ENCODE results near the gene SEZ6. TPM values are rescaled to one million over a fixed set of nuclear protein-coding genes. Genes with fewer than 3 reads are reported as not detected.

Gene SEZ6
- total RNA-seq, 1 experiment from 2014 or later, result not detected

- Mint-ChIP-seq H3K36me3 (ENCODE audit: insufficient read depth, unreplicated experiment) (no peaks in the 10 kb centered on the region), H3K27me3 (ENCODE audit: unreplicated experiment) (peaks cover 88% of the 10 kb centered on the region), H3K9me3 (ENCODE audit: low read depth, unreplicated experiment) (no peaks in the 10 kb centered on the region), H3K4me1 (ENCODE audit: low read depth, unreplicated experiment) (no peaks in the 10 kb centered on the region), H3K27ac (ENCODE audit: unreplicated experiment) (no peak overlapping the region), H3K4me3 (ENCODE audit: low read depth, unreplicated experiment) (no peak overlapping the region)
- CTCF ChIA-PET, result no interaction called here
- no peak for DNase-seq
- no TSS peak for BruUV-seq (replicated peaks)
- intact Hi-C loops (cut with micrococcal nuclease; ENCODE audit: unreplicated experiment), result no loop called here
- TF ChIP-seq CTCF (IDR thresholded peaks at IDR 0.05; ENCODE audit: unreplicated experiment), result no peak
Observed at GRCh38 chr17:29022074-29022473, 16.2 kb upstream of the SEZ6 start.

GRCh38 chr17:29021226-29021625 lies 15.4 kb upstream of the SEZ6 start:
- CTCF ChIA-PET, result no interaction called here
- Mint-ChIP-seq H3K4me3 (ENCODE audit: low read depth, unreplicated experiment) (no peak overlapping the region), H3K27me3 (ENCODE audit: unreplicated experiment) (peaks cover 96% of the 10 kb centered on the region), H3K36me3 (ENCODE audit: insufficient read depth, unreplicated experiment) (no peaks in the 10 kb centered on the region), H3K9me3 (ENCODE audit: low read depth, unreplicated experiment) (no peaks in the 10 kb centered on the region), H3K4me1 (ENCODE audit: low read depth, unreplicated experiment) (no peaks in the 10 kb centered on the region), H3K27ac (ENCODE audit: unreplicated experiment) (no peak overlapping the region)
- DNase-seq, result no peak
- TF ChIP-seq CTCF (IDR thresholded peaks at IDR 0.05; ENCODE audit: unreplicated experiment), result no peak
- intact Hi-C loops (cut with micrococcal nuclease; ENCODE audit: unreplicated experiment), result no loop called here
- no TSS peak for BruUV-seq (replicated peaks)

GRCh38 chr17:29020576-29020975 lies 14.7 kb upstream of the SEZ6 start:
- Mint-ChIP-seq H3K27me3 (ENCODE audit: unreplicated experiment) (peaks cover 100% of the 10 kb centered on the region), H3K4me1 (ENCODE audit: low read depth, unreplicated experiment) (no peaks in the 10 kb centered on the region)

GRCh38 chr17:29019475-29020181 lies 13.8 kb upstream of the SEZ6 start:
- no TSS peak for BruUV-seq (replicated peaks)
- Mint-ChIP-seq H3K4me3 (ENCODE audit: low read depth, unreplicated experiment) (no peak overlapping the region), H3K9me3 (ENCODE audit: low read depth, unreplicated experiment) (no peaks in the 10 kb centered on the region), H3K27me3 (ENCODE audit: unreplicated experiment) (peaks cover 100% of the 10 kb centered on the region), H3K36me3 (ENCODE audit: insufficient read depth, unreplicated experiment) (no peaks in the 10 kb centered on the region), H3K27ac (ENCODE audit: unreplicated experiment) (no peak overlapping the region), H3K4me1 (ENCODE audit: low read depth, unreplicated experiment) (no peaks in the 10 kb centered on the region)
- TF ChIP-seq CTCF (IDR thresholded peaks at IDR 0.05; ENCODE audit: unreplicated experiment), result no peak
- DNase-seq, result peak; percentile 3
- intact Hi-C loops (cut with micrococcal nuclease; ENCODE audit: unreplicated experiment), result no loop called here
- CTCF ChIA-PET, result interaction anchor here (1.2 kb wide), 2 partner anchors 10 to 54 kb away, joined by 4 read pairs; no protein-coding TSS in a partner anchor

More at GRCh38 chr17:29020576-29020975, 14.7 kb upstream of the SEZ6 start:
- intact Hi-C loops (cut with micrococcal nuclease; ENCODE audit: unreplicated experiment), result no loop called here
- no TSS peak for BruUV-seq (replicated peaks)
- CTCF ChIA-PET, result no interaction called here
- no peaks in the 10 kb centered on the region for H3K36me3 Mint-ChIP-seq (ENCODE audit: insufficient read depth, unreplicated experiment)
- no peak for TF ChIP-seq CTCF (IDR thresholded peaks at IDR 0.05; ENCODE audit: unreplicated experiment)
- no peak for DNase-seq
- no peaks in the 10 kb centered on the region for H3K9me3 Mint-ChIP-seq (ENCODE audit: low read depth, unreplicated experiment)
- no peak overlapping the region for H3K4me3 Mint-ChIP-seq (ENCODE audit: low read depth, unreplicated experiment)
- no peak overlapping the region for H3K27ac Mint-ChIP-seq (ENCODE audit: unreplicated experiment)
